ENCODE results near the gene TASOR2. TPM values are rescaled to one million over a fixed set of nuclear protein-coding genes. Genes with fewer than 3 reads are reported as not detected.

The TASOR2 gene
- total and polyA plus RNA-seq, 2 of the 4 experiments (the other 2 are of a cell fraction), result 19.4 to 53.6 TPM

DNA sequence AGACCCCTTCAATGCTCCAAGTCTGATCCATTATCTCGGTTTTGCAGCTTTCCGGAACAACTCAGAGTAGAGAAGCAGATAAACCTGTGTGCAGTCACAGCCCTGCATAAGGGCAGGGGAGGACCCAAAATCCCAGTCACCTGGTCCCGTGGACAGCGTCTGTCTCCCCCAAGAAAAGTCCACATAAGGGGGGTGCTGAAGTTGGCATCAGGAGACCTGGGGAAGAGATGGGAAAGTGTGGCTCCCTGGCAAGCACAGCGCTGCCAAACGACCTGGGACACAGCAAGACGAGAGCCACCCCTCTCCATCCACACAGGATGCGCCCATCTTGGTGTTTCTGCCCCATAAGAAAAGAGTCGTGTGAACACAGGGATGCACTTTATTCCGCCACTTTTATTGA is 46.1 kb upstream of the TASOR2 start:
- ATAC-seq (ENCODE audit: low read depth), result no peak
- Histone ChIP-seq H3K14ac (replicated peaks; ENCODE audit: low read depth, low read length) (no peak overlapping the region), H3K79me1 (ENCODE audit: low read depth in 1 of 2, low read length in 2 of 2) (no peaks in the 10 kb centered on the region), H3K9me3 (ENCODE audit: control insufficient read depth, insufficient read depth, low read length) (no peaks in the 10 kb centered on the region), H3K23ac (ENCODE audit: low read depth, low read length) (no peak overlapping the region), H2AFZ (replicated peaks; ENCODE audit: low read length, poor library complexity) (no peak overlapping the region), H4K8ac (ENCODE audit: low read depth in 2 of 2, low read length in 2 of 2) (no peak overlapping the region), H2BK5ac (ENCODE audit: low read depth, low read length, poor library complexity, severe bottlenecking) (no peak overlapping the region), H4K20me1 (ENCODE audit: insufficient read depth, low read length) (no peaks in the 10 kb centered on the region), H3K4me1 (ENCODE audit: control insufficient read depth, insufficient read depth, low read length) (no peaks in the 10 kb centered on the region), H3K4me2 (ENCODE audit: low read depth, low read length) (no peak overlapping the region), H3K4me3 (ENCODE audit: insufficient read depth, low read depth, low read length) (no peak overlapping the region), H4K5ac (ENCODE audit: low read depth, low read length) (no peak overlapping the region), H3K18ac (ENCODE audit: low read depth, low read length) (no peak overlapping the region), H3K27ac (ENCODE audit: insufficient read depth, low read length) (no peak overlapping the region), H2BK15ac (ENCODE audit: low read depth, low read length) (no peak overlapping the region), H3K9ac (ENCODE audit: low read depth, low read length) (no peak overlapping the region), H3K27me3 (ENCODE audit: control insufficient read depth, insufficient read depth, low read length) (no peaks in the 10 kb centered on the region; the same call in 1 of the 2 replicates), H2AK5ac (ENCODE audit: low read depth, low read length) (no peak overlapping the region), H4K91ac (ENCODE audit: insufficient read depth, low read depth, low read length) (no peak overlapping the region), H3K4ac (ENCODE audit: low read depth, low read length) (no peak overlapping the region), H2BK120ac (ENCODE audit: low read depth, low read length) (no peak overlapping the region), H3K9me1 (ENCODE audit: insufficient read depth, low read length) (no peaks in the 10 kb centered on the region), H2AK9ac (replicated peaks; ENCODE audit: low read depth, low read length, poor library complexity) (no peak overlapping the region), H3K36me3 (ENCODE audit: control insufficient read depth, insufficient read depth, low read length) (peaks cover 23% of the 10 kb centered on the region), H2BK20ac (ENCODE audit: low read depth, low read length) (no peak overlapping the region), H3K56ac (ENCODE audit: extremely low read depth, insufficient read depth, low read length) (no peak overlapping the region)
- no TSS peak for BruUV-seq (replicated peaks)
- in situ Hi-C loops (cut with MboI; ENCODE audit: low sequenced_read_pairs) (no loop called here), dilution Hi-C loops (cut with HindIII; ENCODE audit: low sequenced_read_pairs, unreplicated experiment) (no loop called here), intact Hi-C loops (cut with micrococcal nuclease) (no loop called here)
- DNase-seq, result no peak
- POLR2A ChIA-PET (ENCODE audit: unreplicated experiment), result no interaction called here
- TF ChIP-seq RFX5 (IDR thresholded peaks at IDR 0.05; ENCODE audit: low read depth, low read length), result no peak
- TF ChIP-seq NFE2L2 (IDR thresholded peaks at IDR 0.05; ENCODE audit: low read depth, low read length), result no peak
- no peak for TF ChIP-seq MAFK (IDR thresholded peaks at IDR 0.05; ENCODE audit: low read depth, low read length)
- TF ChIP-seq, protein P1, sequence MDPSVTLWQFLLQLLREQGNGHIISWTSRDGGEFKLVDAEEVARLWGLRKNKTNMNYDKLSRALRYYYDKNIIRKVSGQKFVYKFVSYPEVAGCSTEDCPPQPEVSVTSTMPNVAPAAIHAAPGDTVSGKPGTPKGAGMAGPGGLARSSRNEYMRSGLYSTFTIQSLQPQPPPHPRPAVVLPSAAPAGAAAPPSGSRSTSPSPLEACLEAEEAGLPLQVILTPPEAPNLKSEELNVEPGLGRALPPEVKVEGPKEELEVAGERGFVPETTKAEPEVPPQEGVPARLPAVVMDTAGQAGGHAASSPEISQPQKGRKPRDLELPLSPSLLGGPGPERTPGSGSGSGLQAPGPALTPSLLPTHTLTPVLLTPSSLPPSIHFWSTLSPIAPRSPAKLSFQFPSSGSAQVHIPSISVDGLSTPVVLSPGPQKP (IDR thresholded peaks at IDR 0.05; ENCODE audit: borderline replicate concordance, low read depth, low read length), result no peak
- no peak for TF ChIP-seq POLR2A (IDR thresholded peaks at IDR 0.05; ENCODE audit: low read depth, low read length)
- no peak for TF ChIP-seq MAZ (IDR thresholded peaks at IDR 0.05; ENCODE audit: borderline replicate concordance, low read depth, low read length)
- 83% methylated on average over 2 of the region's 10 CpGs; no CpG with 5 or more reads in 1 of the 2 experiments for WGBS, 2 experiments (ENCODE audit: extremely low coverage in 2 of 2, insufficient read length in 1 of 2)
- CTCF ChIA-PET, result no interaction called here
